WTC11 (cell line): Measurements from ENCODE around the gene SAT1. TPM values are rescaled to one million over a fixed set of nuclear protein-coding genes. Genes with fewer than 3 reads are reported as not detected.

ENCODE experiments used
- ATAC-seq: fragments of 200-7000 bp; cut with Tn5 transposase; 2 replicates; pipeline ENCODE4 v1.10.0; 2021; ENCODE audit warnings: mild to moderate bottlenecking, moderate library complexity
- CTCF ChIA-PET: fragments of 300-600 bp; sonication (Branson Sonifier 250); formaldehyde crosslinking; loops from one replicate; lab custom pipeline; 2021; ENCODE audit warnings: antibody characterized with exemption; lab: Charles Lee
- POLR2A ChIA-PET: fragments of 350-600 bp; sonication (Branson Sonifier 250); formaldehyde crosslinking; loops from one replicate; lab custom pipeline; 2021; ENCODE audit warnings: antibody characterized with exemption; lab: Charles Lee
- DNase-seq: peaks from one replicate; pipeline ENCODE4 v3.0.0; 2021; ENCODE audit warnings: low spot score
- H3K27ac Mint-ChIP-seq: 2 replicates; pipeline ENCODE4 v1.8.0; 2021; ENCODE audit warnings: mixed read lengths
- H3K27me3 Mint-ChIP-seq: 2 replicates; pipeline ENCODE4 v1.8.0; 2021; ENCODE audit warnings: low read depth, mild to moderate bottlenecking, moderate library complexity, mixed read lengths
- H3K36me3 Mint-ChIP-seq: 2 replicates; pipeline ENCODE4 v1.8.0; 2021; ENCODE audit warnings: mixed read lengths
- H3K4me1 Mint-ChIP-seq: 2 replicates; pipeline ENCODE4 v1.8.0; 2022; ENCODE audit warnings: mixed read lengths
- H3K4me3 Mint-ChIP-seq: 2 replicates; pipeline ENCODE4 v1.8.0; 2021; ENCODE audit warnings: mild to moderate bottlenecking, moderate library complexity, mixed read lengths
- H3K9me3 Mint-ChIP-seq: 2 replicates; pipeline ENCODE4 v1.8.0; 2021; ENCODE audit warnings: mixed read lengths
- CREM ChIP-seq: sonication (generic); formaldehyde crosslinking; IDR thresholded peaks from 2 replicates; pipeline ENCODE4 v1.8.1; 2022; ENCODE audit warnings: mild to moderate bottlenecking, missing genetic modification reagents, moderate library complexity
- ELF4 ChIP-seq: sonication (generic); formaldehyde crosslinking; IDR thresholded peaks from 2 replicates; pipeline ENCODE4 v1.8.1; 2022; ENCODE audit warnings: low read depth, mild to moderate bottlenecking, moderate library complexity, missing genetic modification reagents
- FOXJ3 ChIP-seq: sonication (generic); formaldehyde crosslinking; IDR thresholded peaks from 2 replicates; pipeline ENCODE4 v1.9.0; 2021; ENCODE audit warnings: missing genetic modification reagents, mild to moderate bottlenecking, borderline replicate concordance
- FOXK1 ChIP-seq: sonication (generic); formaldehyde crosslinking; IDR thresholded peaks from 2 replicates; pipeline ENCODE4 v1.8.0; 2022; ENCODE audit warnings: mild to moderate bottlenecking, moderate library complexity, missing genetic modification reagents
- FOXP1 ChIP-seq: sonication (generic); formaldehyde crosslinking; IDR thresholded peaks from 2 replicates; pipeline ENCODE4 v1.8.0; 2022; ENCODE audit warnings: missing genetic modification reagents, mild to moderate bottlenecking, moderate library complexity, borderline replicate concordance
- FOXP4 ChIP-seq: sonication (generic); formaldehyde crosslinking; IDR thresholded peaks from 2 replicates; pipeline ENCODE4 v1.8.0; 2022; ENCODE audit warnings: mild to moderate bottlenecking, missing genetic modification reagents
- GRHL2 ChIP-seq: fragments of 250-450 bp; sonication (Bioruptor Pico); IDR thresholded peaks from 2 replicates; pipeline ENCODE4 v1.8.0; 2022; ENCODE audit warnings: mild to moderate bottlenecking, moderate library complexity; ENCODE audit not compliant: insufficient replicate concordance, severe bottlenecking
- GTF2I ChIP-seq: fragments of 250-450 bp; sonication (Bioruptor Pico); conservative IDR thresholded peaks from 2 replicates; pipeline ENCODE4 v1.4.0; 2021; ENCODE audit warnings: mild to moderate bottlenecking
- JUN ChIP-seq: sonication (generic); formaldehyde crosslinking; IDR thresholded peaks from 2 replicates; pipeline ENCODE4 v1.8.0; 2023; ENCODE audit warnings: mild to moderate bottlenecking, missing genetic modification reagents
- MXD4 ChIP-seq: fragments of 250-450 bp; sonication (Bioruptor Pico); IDR thresholded peaks from 2 replicates; pipeline ENCODE4 v1.8.0; 2021; ENCODE audit warnings: mild to moderate bottlenecking, moderate library complexity, borderline replicate concordance
- MYBL2 ChIP-seq: sonication (generic); formaldehyde crosslinking; IDR thresholded peaks from 2 replicates; pipeline ENCODE4 v1.8.1; 2023; ENCODE audit warnings: mild to moderate bottlenecking, moderate library complexity, missing genetic modification reagents
- NFE2L1 ChIP-seq: sonication (generic); formaldehyde crosslinking; IDR thresholded peaks from 2 replicates; pipeline ENCODE4 v1.8.1; 2023; ENCODE audit warnings: missing genetic modification reagents
- NR2C2 ChIP-seq: sonication (generic); formaldehyde crosslinking; IDR thresholded peaks from 2 replicates; pipeline ENCODE4 v1.8.0; 2022; ENCODE audit warnings: mild to moderate bottlenecking, missing genetic modification reagents
- PRDM15 ChIP-seq: sonication (generic); formaldehyde crosslinking; IDR thresholded peaks from 2 replicates; pipeline ENCODE4 v1.8.0; 2022; ENCODE audit warnings: missing genetic modification reagents
- TEAD4 ChIP-seq: sonication (generic); formaldehyde crosslinking; IDR thresholded peaks from 2 replicates; pipeline ENCODE4 v1.8.0; 2022; ENCODE audit warnings: mild to moderate bottlenecking, missing genetic modification reagents
- TP53 ChIP-seq: sonication (generic); formaldehyde crosslinking; IDR thresholded peaks from 2 replicates; pipeline ENCODE4 v1.8.1; 2023; ENCODE audit warnings: mild to moderate bottlenecking, missing genetic modification reagents
- ZBTB21 ChIP-seq: sonication (generic); formaldehyde crosslinking; IDR thresholded peaks from 2 replicates; pipeline ENCODE4 v1.8.1; 2023; ENCODE audit warnings: mild to moderate bottlenecking, missing genetic modification reagents, borderline replicate concordance
- ZMAT4 ChIP-seq: fragments of 250-450 bp; sonication (Bioruptor Pico); IDR thresholded peaks from 2 replicates; pipeline ENCODE4 v1.9.0; 2021; ENCODE audit warnings: mild to moderate bottlenecking
- ZNF138 ChIP-seq: sonication (generic); formaldehyde crosslinking; conservative IDR thresholded peaks from 2 replicates; pipeline ENCODE4 v1.8.1; 2022; ENCODE audit warnings: mild to moderate bottlenecking, moderate library complexity, missing genetic modification reagents
- ZNF219 ChIP-seq: sonication (generic); formaldehyde crosslinking; IDR thresholded peaks from 2 replicates; pipeline ENCODE4 v1.8.0; 2023; ENCODE audit warnings: missing genetic modification reagents, mild to moderate bottlenecking, borderline replicate concordance
- ZNF263 ChIP-seq: sonication (generic); formaldehyde crosslinking; IDR thresholded peaks from 2 replicates; pipeline ENCODE4 v1.8.1; 2022; ENCODE audit warnings: low read depth, mild to moderate bottlenecking, moderate library complexity, missing genetic modification reagents
- total RNA-seq: library from RNA; stranded (reverse); gene quantifications from 3 replicates; pipeline ENCODE4 v1.2.3, GENCODE V29; 2021
- TF ChIP-seq, protein P1 (sequence below): fragments of 250-450 bp; sonication (Bioruptor Pico); IDR thresholded peaks from 2 replicates; pipeline ENCODE4 v1.9.0; 2021; ENCODE audit warnings: mild to moderate bottlenecking, borderline replicate concordance
- TF ChIP-seq, protein P2 (sequence below): fragments of 250-450 bp; sonication (Bioruptor Pico); conservative IDR thresholded peaks from 2 replicates; pipeline ENCODE4 v1.9.0; 2021; ENCODE audit warnings: mild to moderate bottlenecking

The SAT1 gene
- total RNA-seq, 1 experiment from 2014 or later, result 70.7 TPM

DNA sequence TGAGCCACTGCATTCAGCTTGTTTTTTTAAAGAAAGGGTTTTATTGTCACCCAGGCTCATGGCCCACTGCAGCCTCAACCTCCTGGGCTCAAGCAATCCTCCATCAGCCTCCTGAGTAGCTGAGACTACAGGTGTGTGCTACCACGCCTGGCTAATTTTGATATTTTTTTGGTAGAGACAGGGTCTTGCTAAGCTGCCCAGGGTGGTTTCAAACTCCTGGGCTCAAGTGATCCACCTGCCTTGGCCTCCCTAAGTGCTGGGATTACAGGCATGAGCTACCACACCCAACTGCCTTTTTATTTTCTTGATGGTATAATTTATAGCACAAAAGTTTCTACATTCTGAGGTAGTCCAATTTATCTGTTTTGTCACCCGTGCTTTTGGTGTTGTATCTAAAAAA lies 38.9 kb downstream of the SAT1 start:
- no peaks in the 10 kb centered on the region for H3K4me1 Mint-ChIP-seq
- ChIA-PET POLR2A (no interaction called here), CTCF (interaction anchor here (0.6 kb wide), 1 partner anchor 83 kb away, joined by 3 read pairs; no protein-coding TSS in a partner anchor)
- H3K27me3 Mint-ChIP-seq, result no peaks in the 10 kb centered on the region
- no peaks in the 10 kb centered on the region for H3K36me3 Mint-ChIP-seq
- no peak overlapping the region; the same call in 1 of the 2 replicates for H3K27ac Mint-ChIP-seq
- DNase-seq (no peak), ATAC-seq (no peak)
- no peaks in the 10 kb centered on the region for H3K9me3 Mint-ChIP-seq
- TF ChIP-seq FOXK1, result no peak
- TF ChIP-seq FOXP4 (CRISPR knock-in tag), result no peak
- TF ChIP-seq TEAD4 (CRISPR knock-in tag), result no peak
- TF ChIP-seq NR2C2 (CRISPR knock-in tag), result no peak
- TF ChIP-seq ZNF263 (CRISPR knock-in tag), result no peak
- TF ChIP-seq ELF4 (CRISPR knock-in tag), result no peak
- no peak for TF ChIP-seq MXD4
- no peak for TF ChIP-seq PRDM15 (CRISPR knock-in tag)
- TF ChIP-seq TP53, result no peak
- TF ChIP-seq JUN (CRISPR knock-in tag), result no peak
- no peak for TF ChIP-seq ZNF138 (CRISPR knock-in tag)
- no peak for TF ChIP-seq ZNF219 (CRISPR knock-in tag)
- TF ChIP-seq GTF2I (CRISPR knock-in tag), result no peak
- TF ChIP-seq GRHL2, result no peak
- no peak for TF ChIP-seq NFE2L1 (CRISPR knock-in tag)
- no peak overlapping the region for H3K4me3 Mint-ChIP-seq

- no peaks in the 10 kb centered on the region for H3K9me3 Mint-ChIP-seq
- ATAC-seq (no peak), DNase-seq (no peak)
- H3K36me3 Mint-ChIP-seq, result no peaks in the 10 kb centered on the region
- H3K27me3 Mint-ChIP-seq, result no peaks in the 10 kb centered on the region
- H3K4me3 Mint-ChIP-seq, result no peak overlapping the region
- no peaks in the 10 kb centered on the region for H3K4me1 Mint-ChIP-seq
- H3K27ac Mint-ChIP-seq, result no peak overlapping the region; the same call in 1 of the 2 replicates
- ChIA-PET POLR2A (no interaction called here), CTCF (interaction anchor here (0.6 kb wide), 1 partner anchor 82 kb away, joined by 3 read pairs; no protein-coding TSS in a partner anchor)
- TF ChIP-seq GTF2I (CRISPR knock-in tag) (no peak), ZMAT4 (no peak), FOXP1 (no peak), FOXK1 (no peak), ZBTB21 (no peak), FOXJ3 (CRISPR knock-in tag) (no peak), CREM (CRISPR knock-in tag) (no peak), GRHL2 (no peak), MYBL2 (no peak)
- TF ChIP-seq, protein P1, sequence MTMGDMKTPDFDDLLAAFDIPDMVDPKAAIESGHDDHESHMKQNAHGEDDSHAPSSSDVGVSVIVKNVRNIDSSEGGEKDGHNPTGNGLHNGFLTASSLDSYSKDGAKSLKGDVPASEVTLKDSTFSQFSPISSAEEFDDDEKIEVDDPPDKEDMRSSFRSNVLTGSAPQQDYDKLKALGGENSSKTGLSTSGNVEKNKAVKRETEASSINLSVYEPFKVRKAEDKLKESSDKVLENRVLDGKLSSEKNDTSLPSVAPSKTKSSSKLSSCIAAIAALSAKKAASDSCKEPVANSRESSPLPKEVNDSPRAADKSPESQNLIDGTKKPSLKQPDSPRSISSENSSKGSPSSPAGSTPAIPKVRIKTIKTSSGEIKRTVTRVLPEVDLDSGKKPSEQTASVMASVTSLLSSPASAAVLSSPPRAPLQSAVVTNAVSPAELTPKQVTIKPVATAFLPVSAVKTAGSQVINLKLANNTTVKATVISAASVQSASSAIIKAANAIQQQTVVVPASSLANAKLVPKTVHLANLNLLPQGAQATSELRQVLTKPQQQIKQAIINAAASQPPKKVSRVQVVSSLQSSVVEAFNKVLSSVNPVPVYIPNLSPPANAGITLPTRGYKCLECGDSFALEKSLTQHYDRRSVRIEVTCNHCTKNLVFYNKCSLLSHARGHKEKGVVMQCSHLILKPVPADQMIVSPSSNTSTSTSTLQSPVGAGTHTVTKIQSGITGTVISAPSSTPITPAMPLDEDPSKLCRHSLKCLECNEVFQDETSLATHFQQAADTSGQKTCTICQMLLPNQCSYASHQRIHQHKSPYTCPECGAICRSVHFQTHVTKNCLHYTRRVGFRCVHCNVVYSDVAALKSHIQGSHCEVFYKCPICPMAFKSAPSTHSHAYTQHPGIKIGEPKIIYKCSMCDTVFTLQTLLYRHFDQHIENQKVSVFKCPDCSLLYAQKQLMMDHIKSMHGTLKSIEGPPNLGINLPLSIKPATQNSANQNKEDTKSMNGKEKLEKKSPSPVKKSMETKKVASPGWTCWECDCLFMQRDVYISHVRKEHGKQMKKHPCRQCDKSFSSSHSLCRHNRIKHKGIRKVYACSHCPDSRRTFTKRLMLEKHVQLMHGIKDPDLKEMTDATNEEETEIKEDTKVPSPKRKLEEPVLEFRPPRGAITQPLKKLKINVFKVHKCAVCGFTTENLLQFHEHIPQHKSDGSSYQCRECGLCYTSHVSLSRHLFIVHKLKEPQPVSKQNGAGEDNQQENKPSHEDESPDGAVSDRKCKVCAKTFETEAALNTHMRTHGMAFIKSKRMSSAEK, result no peak
- TF ChIP-seq, protein P2, sequence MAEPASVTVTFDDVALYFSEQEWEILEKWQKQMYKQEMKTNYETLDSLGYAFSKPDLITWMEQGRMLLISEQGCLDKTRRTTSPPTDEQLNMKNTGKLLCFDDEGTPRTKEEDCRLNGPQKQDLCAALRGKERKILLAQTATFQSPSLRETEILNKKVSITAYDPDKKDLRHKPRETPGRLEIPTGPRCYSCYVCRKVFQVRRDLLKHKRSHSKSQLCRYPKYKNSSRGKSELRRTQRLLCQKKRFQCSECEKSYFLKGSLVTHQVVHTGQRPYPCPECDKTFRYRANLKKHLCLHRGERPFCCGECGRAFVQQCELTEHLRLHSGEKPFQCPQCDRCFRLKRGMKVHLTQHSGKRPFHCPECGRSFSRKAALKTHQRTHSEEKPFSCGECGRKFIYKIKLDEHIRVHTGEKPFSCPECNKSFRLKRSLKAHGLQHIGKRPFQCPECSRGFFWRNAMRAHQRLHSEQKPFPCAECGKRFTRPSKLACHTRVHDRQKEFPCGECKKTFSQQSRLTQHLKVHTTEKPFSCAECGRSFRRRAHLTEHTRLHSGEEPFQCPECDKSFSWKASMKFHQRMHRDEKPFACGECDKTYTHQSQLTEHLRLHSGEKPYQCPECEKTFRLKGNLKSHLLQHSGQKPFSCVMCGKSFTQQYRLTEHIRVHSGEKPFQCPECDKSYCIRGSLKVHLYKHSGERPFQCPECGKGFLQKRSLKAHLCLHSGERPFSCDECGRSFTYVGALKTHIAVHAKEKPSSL (CRISPR knock-in tag), result no peak
These were observed 39.4 kb downstream of the SAT1 start for GRCh38 chrX:23822397-23822796.
